HEK293 (cell line): Measurements from ENCODE around the gene SNHG17.

ENCODE experiments used
- CTCF ChIP-seq: fragments of 450-650 bp; formaldehyde crosslinking; IDR thresholded peaks from 2 replicates; pipeline ENCODE4 v1.5.1; 2016; ENCODE audit warnings: missing biosample characterization, missing genetic modification characterization
- EGR2 ChIP-seq: fragments of 450-650 bp; formaldehyde crosslinking; IDR thresholded peaks from 2 replicates; pipeline ENCODE4 v1.5.1; 2016; ENCODE audit warnings: low read depth, missing biosample characterization, missing genetic modification characterization
- FEZF1 ChIP-seq: fragments of 450-650 bp; formaldehyde crosslinking; IDR thresholded peaks from 2 replicates; pipeline ENCODE4 v1.5.1; 2016; ENCODE audit warnings: missing biosample characterization, missing genetic modification characterization
- GLIS1 ChIP-seq: fragments of 450-650 bp; formaldehyde crosslinking; IDR thresholded peaks from 2 replicates; pipeline ENCODE4 v1.5.1; 2016; ENCODE audit warnings: missing biosample characterization, missing genetic modification characterization
- KLF9 ChIP-seq: fragments of 450-650 bp; formaldehyde crosslinking; IDR thresholded peaks from 2 replicates; pipeline ENCODE4 v1.5.1; 2016; ENCODE audit warnings: missing biosample characterization, missing genetic modification characterization, low read depth
- SCRT2 ChIP-seq: fragments of 450-650 bp; formaldehyde crosslinking; IDR thresholded peaks from 2 replicates; pipeline ENCODE4 v1.5.1; 2016; ENCODE audit warnings: missing biosample characterization, missing genetic modification characterization
- SP7 ChIP-seq: fragments of 450-650 bp; formaldehyde crosslinking; IDR thresholded peaks from 2 replicates; pipeline ENCODE4 v1.5.1; 2016; ENCODE audit warnings: missing biosample characterization, missing genetic modification characterization
- WT1 ChIP-seq: fragments of 450-650 bp; formaldehyde crosslinking; IDR thresholded peaks from 2 replicates; pipeline ENCODE4 v1.5.1; 2016; ENCODE audit warnings: missing biosample characterization, missing genetic modification characterization
- ZBTB17 ChIP-seq: fragments of 450-650 bp; formaldehyde crosslinking; IDR thresholded peaks from 2 replicates; pipeline ENCODE4 v1.5.1; 2016; ENCODE audit warnings: missing biosample characterization, missing genetic modification characterization
- ZBTB48 ChIP-seq: fragments of 450-650 bp; formaldehyde crosslinking; IDR thresholded peaks from 2 replicates; pipeline ENCODE4 v1.5.1; 2016; ENCODE audit warnings: missing biosample characterization, missing genetic modification characterization
- ZIC2 ChIP-seq: fragments of 450-650 bp; formaldehyde crosslinking; IDR thresholded peaks from 2 replicates; pipeline ENCODE4 v1.5.1; 2016; ENCODE audit warnings: missing biosample characterization, missing genetic modification characterization
- ZNF10 ChIP-seq: fragments of 450-650 bp; formaldehyde crosslinking; IDR thresholded peaks from 2 replicates; pipeline ENCODE4 v1.5.1; 2017; ENCODE audit warnings: missing biosample characterization, missing genetic modification characterization
- ZNF132 ChIP-seq: fragments of 450-650 bp; formaldehyde crosslinking; IDR thresholded peaks from 2 replicates; pipeline ENCODE4 v1.5.1; 2017; ENCODE audit warnings: missing biosample characterization, missing genetic modification characterization, borderline replicate concordance
- ZNF19 ChIP-seq: fragments of 450-650 bp; formaldehyde crosslinking; IDR thresholded peaks from 2 replicates; pipeline ENCODE4; 2016; ENCODE audit warnings: missing biosample characterization, missing genetic modification characterization, low read depth
- ZNF23 ChIP-seq: fragments of 450-650 bp; formaldehyde crosslinking; IDR thresholded peaks from 2 replicates; pipeline ENCODE4 v1.5.1; 2016; ENCODE audit warnings: missing biosample characterization, missing genetic modification characterization, borderline replicate concordance
- ZNF239 ChIP-seq: fragments of 450-650 bp; formaldehyde crosslinking; IDR thresholded peaks from 2 replicates; pipeline ENCODE4 v1.5.1; 2016; ENCODE audit warnings: missing biosample characterization, missing genetic modification characterization
- ZNF24 ChIP-seq: fragments of 450-650 bp; formaldehyde crosslinking; IDR thresholded peaks from 2 replicates; pipeline ENCODE4 v1.5.1; 2016; ENCODE audit warnings: missing biosample characterization, missing genetic modification characterization
- ZNF302 ChIP-seq: fragments of 450-650 bp; formaldehyde crosslinking; IDR thresholded peaks from 2 replicates; pipeline ENCODE4 v1.5.1; 2016; ENCODE audit warnings: missing biosample characterization, missing genetic modification characterization, low read depth
- ZNF324 ChIP-seq: fragments of 450-650 bp; formaldehyde crosslinking; IDR thresholded peaks from 2 replicates; pipeline ENCODE4 v1.5.1; 2016; ENCODE audit warnings: missing biosample characterization, missing genetic modification characterization
- ZNF391 ChIP-seq: fragments of 450-650 bp; formaldehyde crosslinking; IDR thresholded peaks from 2 replicates; pipeline ENCODE4 v1.5.1; 2016; ENCODE audit warnings: low read depth, missing biosample characterization, missing genetic modification characterization, borderline replicate concordance
- ZNF394 ChIP-seq: fragments of 450-650 bp; formaldehyde crosslinking; IDR thresholded peaks from 2 replicates; pipeline ENCODE4 v1.5.1; 2016; ENCODE audit warnings: missing biosample characterization, missing genetic modification characterization, mild to moderate bottlenecking, moderate library complexity, borderline replicate concordance
- ZNF521 ChIP-seq: fragments of 450-650 bp; formaldehyde crosslinking; IDR thresholded peaks from 2 replicates; pipeline ENCODE4 v1.5.1; 2017; ENCODE audit warnings: missing biosample characterization, mild to moderate bottlenecking, missing genetic modification characterization
- ZNF600 ChIP-seq: fragments of 450-650 bp; formaldehyde crosslinking; IDR thresholded peaks from 2 replicates; pipeline ENCODE4 v1.5.1; 2016; ENCODE audit warnings: missing biosample characterization, missing genetic modification characterization
- ZNF623 ChIP-seq: fragments of 450-650 bp; formaldehyde crosslinking; IDR thresholded peaks from 2 replicates; pipeline ENCODE4 v1.5.1; 2016; ENCODE audit warnings: missing biosample characterization, missing genetic modification characterization
- ZNF624 ChIP-seq: fragments of 450-650 bp; formaldehyde crosslinking; IDR thresholded peaks from 2 replicates; pipeline ENCODE4 v1.5.1; 2017; ENCODE audit warnings: missing biosample characterization, missing genetic modification characterization
- ZSCAN30 ChIP-seq: fragments of 450-650 bp; IDR thresholded peaks from 2 replicates; pipeline ENCODE4 v1.5.1; 2018; ENCODE audit warnings: missing biosample characterization, mild to moderate bottlenecking, missing genetic modification characterization, moderate library complexity
- TF ChIP-seq, protein P1 (sequence below): fragments of 450-650 bp; formaldehyde crosslinking; IDR thresholded peaks from 2 replicates; pipeline ENCODE4 v1.5.1; 2016; ENCODE audit warnings: missing biosample characterization, missing genetic modification characterization
- TF ChIP-seq, protein P2 (sequence below): fragments of 450-650 bp; formaldehyde crosslinking; IDR thresholded peaks from 2 replicates; pipeline ENCODE4 v1.5.1; 2016; ENCODE audit warnings: missing biosample characterization, missing genetic modification characterization
- TF ChIP-seq, protein P3 (sequence below): fragments of 450-650 bp; formaldehyde crosslinking; IDR thresholded peaks from 2 replicates; pipeline ENCODE4 v1.5.1; 2016; ENCODE audit warnings: missing biosample characterization, missing genetic modification characterization, borderline replicate concordance

SNHG17 gene

GRCh38 chr20:38446441-38447209, 11.5 kb upstream of the SNHG17 start (continued):
- TF ChIP-seq CTCF (tag by site-specific recombination): peak; percentile 99
- TF ChIP-seq ZNF239 (tag by site-specific recombination): peak; percentile 45; the same call in 1 of the 2 replicates
- TF ChIP-seq WT1 (tag by site-specific recombination): peak; percentile 36; the same call in 1 of the 2 replicates
- peak; percentile 91 for TF ChIP-seq SP7 (tag by site-specific recombination)
- peak; percentile 75 for TF ChIP-seq EGR2 (tag by site-specific recombination)
- TF ChIP-seq GLIS1: 0 out of 2 replicates have a peak, but pooled peaks have one; percentile 20
- no peak for TF ChIP-seq ZNF19 (tag by site-specific recombination)
- peak; percentile 96 for TF ChIP-seq ZNF324 (tag by site-specific recombination)
- no peak for TF ChIP-seq ZNF132 (tag by site-specific recombination)
- no peak for TF ChIP-seq ZNF521
- TF ChIP-seq ZBTB48 (tag by site-specific recombination): peak; percentile 55; the same call in 1 of the 2 replicates
- TF ChIP-seq ZNF623: peak; percentile 26; the same call in 1 of the 2 replicates
- no peak for TF ChIP-seq FEZF1 (tag by site-specific recombination)
- TF ChIP-seq ZNF394 (tag by site-specific recombination): peak; percentile 81
- TF ChIP-seq ZNF23 (tag by site-specific recombination): no peak
- no peak for TF ChIP-seq ZNF302
- TF ChIP-seq, protein P1, sequence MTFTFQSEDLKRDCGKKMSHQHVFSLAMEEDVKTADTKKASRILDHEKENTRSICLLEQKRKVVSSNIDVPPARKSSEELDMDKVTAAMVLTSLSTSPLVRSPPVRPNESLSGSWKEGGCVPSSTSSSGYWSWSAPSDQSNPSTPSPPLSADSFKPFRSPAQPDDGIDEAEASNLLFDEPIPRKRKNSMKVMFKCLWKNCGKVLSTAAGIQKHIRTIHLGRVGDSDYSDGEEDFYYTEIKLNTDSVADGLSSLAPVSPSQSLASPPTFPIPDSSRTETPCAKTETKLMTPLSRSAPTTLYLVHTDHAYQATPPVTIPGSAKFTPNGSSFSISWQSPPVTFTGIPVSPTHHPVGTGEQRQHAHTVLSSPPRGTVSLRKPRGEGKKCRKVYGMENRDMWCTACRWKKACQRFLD: 0 out of 2 replicates have a peak, but pooled peaks have one; percentile 16
- no peak for TF ChIP-seq ZNF624 (tag by site-specific recombination)
- peak; percentile 92 for TF ChIP-seq KLF9
- TF ChIP-seq, protein P2, sequence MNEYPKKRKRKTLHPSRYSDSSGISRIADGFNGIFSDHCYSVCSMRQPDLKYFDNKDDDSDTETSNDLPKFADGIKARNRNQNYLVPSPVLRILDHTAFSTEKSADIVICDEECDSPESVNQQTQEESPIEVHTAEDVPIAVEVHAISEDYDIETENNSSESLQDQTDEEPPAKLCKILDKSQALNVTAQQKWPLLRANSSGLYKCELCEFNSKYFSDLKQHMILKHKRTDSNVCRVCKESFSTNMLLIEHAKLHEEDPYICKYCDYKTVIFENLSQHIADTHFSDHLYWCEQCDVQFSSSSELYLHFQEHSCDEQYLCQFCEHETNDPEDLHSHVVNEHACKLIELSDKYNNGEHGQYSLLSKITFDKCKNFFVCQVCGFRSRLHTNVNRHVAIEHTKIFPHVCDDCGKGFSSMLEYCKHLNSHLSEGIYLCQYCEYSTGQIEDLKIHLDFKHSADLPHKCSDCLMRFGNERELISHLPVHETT (tag by site-specific recombination): peak; percentile 96
- TF ChIP-seq SCRT2: 0 out of 2 replicates have a peak, but pooled peaks have one; percentile 33
- TF ChIP-seq, protein P3, sequence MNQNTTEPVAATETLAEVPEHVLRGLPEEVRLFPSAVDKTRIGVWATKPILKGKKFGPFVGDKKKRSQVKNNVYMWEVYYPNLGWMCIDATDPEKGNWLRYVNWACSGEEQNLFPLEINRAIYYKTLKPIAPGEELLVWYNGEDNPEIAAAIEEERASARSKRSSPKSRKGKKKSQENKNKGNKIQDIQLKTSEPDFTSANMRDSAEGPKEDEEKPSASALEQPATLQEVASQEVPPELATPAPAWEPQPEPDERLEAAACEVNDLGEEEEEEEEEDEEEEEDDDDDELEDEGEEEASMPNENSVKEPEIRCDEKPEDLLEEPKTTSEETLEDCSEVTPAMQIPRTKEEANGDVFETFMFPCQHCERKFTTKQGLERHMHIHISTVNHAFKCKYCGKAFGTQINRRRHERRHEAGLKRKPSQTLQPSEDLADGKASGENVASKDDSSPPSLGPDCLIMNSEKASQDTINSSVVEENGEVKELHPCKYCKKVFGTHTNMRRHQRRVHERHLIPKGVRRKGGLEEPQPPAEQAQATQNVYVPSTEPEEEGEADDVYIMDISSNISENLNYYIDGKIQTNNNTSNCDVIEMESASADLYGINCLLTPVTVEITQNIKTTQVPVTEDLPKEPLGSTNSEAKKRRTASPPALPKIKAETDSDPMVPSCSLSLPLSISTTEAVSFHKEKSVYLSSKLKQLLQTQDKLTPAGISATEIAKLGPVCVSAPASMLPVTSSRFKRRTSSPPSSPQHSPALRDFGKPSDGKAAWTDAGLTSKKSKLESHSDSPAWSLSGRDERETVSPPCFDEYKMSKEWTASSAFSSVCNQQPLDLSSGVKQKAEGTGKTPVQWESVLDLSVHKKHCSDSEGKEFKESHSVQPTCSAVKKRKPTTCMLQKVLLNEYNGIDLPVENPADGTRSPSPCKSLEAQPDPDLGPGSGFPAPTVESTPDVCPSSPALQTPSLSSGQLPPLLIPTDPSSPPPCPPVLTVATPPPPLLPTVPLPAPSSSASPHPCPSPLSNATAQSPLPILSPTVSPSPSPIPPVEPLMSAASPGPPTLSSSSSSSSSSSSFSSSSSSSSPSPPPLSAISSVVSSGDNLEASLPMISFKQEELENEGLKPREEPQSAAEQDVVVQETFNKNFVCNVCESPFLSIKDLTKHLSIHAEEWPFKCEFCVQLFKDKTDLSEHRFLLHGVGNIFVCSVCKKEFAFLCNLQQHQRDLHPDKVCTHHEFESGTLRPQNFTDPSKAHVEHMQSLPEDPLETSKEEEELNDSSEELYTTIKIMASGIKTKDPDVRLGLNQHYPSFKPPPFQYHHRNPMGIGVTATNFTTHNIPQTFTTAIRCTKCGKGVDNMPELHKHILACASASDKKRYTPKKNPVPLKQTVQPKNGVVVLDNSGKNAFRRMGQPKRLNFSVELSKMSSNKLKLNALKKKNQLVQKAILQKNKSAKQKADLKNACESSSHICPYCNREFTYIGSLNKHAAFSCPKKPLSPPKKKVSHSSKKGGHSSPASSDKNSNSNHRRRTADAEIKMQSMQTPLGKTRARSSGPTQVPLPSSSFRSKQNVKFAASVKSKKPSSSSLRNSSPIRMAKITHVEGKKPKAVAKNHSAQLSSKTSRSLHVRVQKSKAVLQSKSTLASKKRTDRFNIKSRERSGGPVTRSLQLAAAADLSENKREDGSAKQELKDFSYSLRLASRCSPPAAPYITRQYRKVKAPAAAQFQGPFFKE (tag by site-specific recombination): no peak
- peak; percentile 94 for TF ChIP-seq ZNF24 (tag by site-specific recombination)
- TF ChIP-seq ZNF10 (tag by site-specific recombination): no peak
- TF ChIP-seq ZNF600 (tag by site-specific recombination): peak; percentile 70
- TF ChIP-seq ZBTB17 (tag by site-specific recombination): peak; percentile 80
- peak; percentile 83; the same call in 1 of the 2 replicates for TF ChIP-seq ZNF391 (tag by site-specific recombination)
- TF ChIP-seq ZSCAN30 (tag by site-specific recombination): peak; percentile 97
- TF ChIP-seq ZIC2 (tag by site-specific recombination): 0 out of 2 replicates have a peak, but pooled peaks have one; percentile 15
